Mucosa of descending colon (tissue), 3 donors: Measurements from ENCODE around the gene FBN2. TPM values are rescaled to one million over a fixed set of nuclear protein-coding genes. Genes with fewer than 3 reads are reported as not detected.

Experiments used
- ATAC-seq: fragments of 200-7000 bp; cut with Tn5 transposase; one replicate; pipeline ENCODE4 v1.9.1; 2020; ENCODE audit warnings: mild to moderate bottlenecking, moderate library complexity
- DNase-seq, 3 donors: peaks; one replicate each; pipeline ENCODE4 v3.0.0-alpha.2; 2020
- H3K36me3 ChIP-seq: fragments of 200-600 bp; one replicate; pipeline ENCODE4 v1.8.0; 2021; ENCODE audit warnings: low read depth, mild to moderate bottlenecking
- H3K4me1 ChIP-seq: fragments of 200-600 bp; one replicate; pipeline ENCODE4 v1.8.0; 2021; ENCODE audit warnings: low read depth, mild to moderate bottlenecking
- H3K4me3 ChIP-seq: fragments of 200-600 bp; one replicate; pipeline ENCODE4 v1.8.0; 2021; ENCODE audit warnings: mild to moderate bottlenecking
- H3K9me3 ChIP-seq: fragments of 200-600 bp; one replicate; pipeline ENCODE4 v1.8.0; 2021; ENCODE audit warnings: mild to moderate bottlenecking
- CTCF ChIP-seq: fragments of 200-600 bp; IDR thresholded peaks from one replicate; pipeline ENCODE4 v1.8.0; 2022; ENCODE audit warnings: antibody characterized with exemption, mild to moderate bottlenecking
- intact Hi-C, 2 donors: fragments of 100-400 bp; cut with DNase I in 1 of 2; cut with micrococcal nuclease in 1 of 2; formaldehyde crosslinking; loops; one replicate each; pipeline versions ENCODE4 v1.11.0 to v1.11.1; 2022; cut with DNase I, micrococcal nuclease
- total RNA-seq, 3 donors: library from RNA; stranded (reverse); fragmentation: NEBNext Ultra II Directional in 2 of 3; extraction: Animal tissue kit (Norgen Biotek cat#: 25700) in 2 of 3; gene quantifications; one replicate each; pipeline versions ENCODE4 v1.2.1 to v1.2.4, GENCODE V29; 2021 to 2023
- donor health status: DM: no; HTN: no; CAD: no; lungs with moderate emphysema.
- donor health status: DM: no; HTN: no; CAD: no.
- donor health status: DM: no; HTN: yes; CAD: no.

FBN2 gene
- total RNA-seq, 3 donors from 2014 or later, result 1.0 to 5.8 (median 1.6) TPM

GRCh38 chr5:128228008-128228407 lies 310.0 kb downstream of the FBN2 start:
- no peaks in the 10 kb centered on the region for H3K4me1 ChIP-seq
- no peak for DNase-seq
- no peaks in the 10 kb centered on the region for H3K9me3 ChIP-seq
- no peaks in the 10 kb centered on the region for H3K36me3 ChIP-seq
- no peak overlapping the region for H3K4me3 ChIP-seq
- ATAC-seq, result peak; percentile 41
- TF ChIP-seq CTCF, result no peak
- intact Hi-C loops, result no loop called here

- ATAC-seq, result no peak
- H3K36me3 ChIP-seq, result no peaks in the 10 kb centered on the region
- TF ChIP-seq CTCF, result no peak
- H3K9me3 ChIP-seq, result no peaks in the 10 kb centered on the region
- no peak overlapping the region for H3K4me3 ChIP-seq
- H3K4me1 ChIP-seq, result no peaks in the 10 kb centered on the region
- DNase-seq, result no peak
- intact Hi-C loops, result no loop called here
Observed at GRCh38 chr5:128225245-128226030, 312.6 kb downstream of the FBN2 start.

- intact Hi-C loops, result no loop called here
- no peak for TF ChIP-seq CTCF
- H3K36me3 ChIP-seq, result no peaks in the 10 kb centered on the region
- H3K4me3 ChIP-seq, result no peak overlapping the region
- no peaks in the 10 kb centered on the region for H3K9me3 ChIP-seq
- no peaks in the 10 kb centered on the region for H3K4me1 ChIP-seq
- no peak for DNase-seq
- no peak for ATAC-seq
Observed at GRCh38 chr5:128224336-128224735, 313.7 kb downstream of the FBN2 start.

GRCh38 chr5:128220841-128221240 lies 317.2 kb downstream of the FBN2 start:
- intact Hi-C loops, result no loop called here
- Histone ChIP-seq H3K9me3 (no peaks in the 10 kb centered on the region), H3K36me3 (no peaks in the 10 kb centered on the region), H3K4me3 (no peak overlapping the region), H3K4me1 (no peaks in the 10 kb centered on the region)
- DNase-seq, result no peak
- ATAC-seq, result no peak
- no peak for TF ChIP-seq CTCF

GRCh38 chr5:128216860-128217531 lies 321.0 kb downstream of the FBN2 start:
- Histone ChIP-seq H3K9me3 (no peaks in the 10 kb centered on the region), H3K4me1 (no peaks in the 10 kb centered on the region), H3K4me3 (no peak overlapping the region), H3K36me3 (no peaks in the 10 kb centered on the region)
- TF ChIP-seq CTCF, result no peak
- DNase-seq (no peak), ATAC-seq (peak; percentile 74)
- intact Hi-C loops, result loop anchor here in 1 of 2 donors (10.0 kb wide), 2 partner anchors 278 to 628 kb away; no protein-coding TSS in a partner anchor
